M059J (cell line): ENCODE data around the gene CST6. TPM values are rescaled to one million over a fixed set of nuclear protein-coding genes. Genes with fewer than 3 reads are reported as not detected.
"Not testable (repeated sequence)": the region's sequence is repeated elsewhere in the genome, so short reads cannot be mapped to it uniquely, and the experiment has no call there.

ENCODE experiments used
- DNase-seq: peaks from one replicate; pipeline ENCODE4 v3.0.0-alpha.2; 2012; ENCODE audit warnings: low read depth
- total RNA-seq: library from RNA; depleted of rRNA; stranded (reverse); fragments of >200 nt; shearing (Covaris generic); gene quantifications from 2 replicates; pipeline ENCODE4 v1.2.3, GENCODE V29; 2014

Gene CST6
- total RNA-seq, 1 experiment from 2014 or later = 0.20 TPM

GRCh38 chr11:65983589-65983987, 28.2 kb upstream of the CST6 start:
- no peak for DNase-seq

- no peak for DNase-seq
Measured at GRCh38 chr11:65987336-65987735, 24.5 kb upstream of the CST6 start.

- peak; percentile 93 for DNase-seq
Measured at GRCh38 chr11:65988791-65989592, 22.8 kb upstream of the CST6 start.

- no peak for DNase-seq
Measured at GRCh38 chr11:65992056-65992455, 19.8 kb upstream of the CST6 start.

- DNase-seq = no peak
Measured at GRCh38 chr11:65997286-65997685, 14.5 kb upstream of the CST6 start.

- peak; percentile 98 for DNase-seq
Measured at GRCh38 chr11:66001942-66002647, 9.7 kb upstream of the CST6 start, which contains the start of the genes BANF1 and EIF1AD. BANF1 (plus strand) TSS chr11:66002503; CDS start chr11:66003251, 748 bp downstream. EIF1AD (minus strand) TSS chr11:66002157; CDS start chr11:66000389, 1,768 bp downstream.

- peak; percentile 47 for DNase-seq
Measured at GRCh38 chr11:66002648-66003225, 9.1 kb upstream of the CST6 start.

GRCh38 chr11:66003291-66003690, 8.5 kb upstream of the CST6 start:
- no peak for DNase-seq

GRCh38 chr11:66004186-66004585, 7.6 kb upstream of the CST6 start:
- no peak for DNase-seq

GRCh38 chr11:66006134-66006890, 5.5 kb upstream of the CST6 start:
- no peak for DNase-seq

GRCh38 chr11:66006891-66007176, 5.0 kb upstream of the CST6 start:
- DNase-seq = peak; percentile 44

GRCh38 chr11:66007201-66007634, 4.6 kb upstream of the CST6 start:
- peak; percentile 34 for DNase-seq

- DNase-seq = no peak
Measured at GRCh38 chr11:66008095-66008467, 3.7 kb upstream of the CST6 start.

GRCh38 chr11:66008468-66009101, 3.2 kb upstream of the CST6 start:
- DNase-seq = peak; percentile 78

- DNase-seq = not testable (repeated sequence)
Measured at GRCh38 chr11:66010036-66010435, 1.8 kb upstream of the CST6 start.

- peak; percentile 89 for DNase-seq
Measured at GRCh38 chr11:66011239-66011784, 496 bp upstream of the CST6 start.

- peak; percentile 48 for DNase-seq
Measured at GRCh38 chr11:66012371-66012945, 650 bp downstream of the CST6 start.

GRCh38 chr11:66012946-66013761, 1.3 kb downstream of the CST6 start:
- peak; percentile 96 for DNase-seq

GRCh38 chr11:66013762-66014100, 1.9 kb downstream of the CST6 start:
- DNase-seq = no peak

GRCh38 chr11:66014804-66015453, 3.1 kb downstream of the CST6 start:
- no peak for DNase-seq
